Colonic mucosa (tissue), 4 donors: ENCODE measurements around the gene USH2A. TPM values are rescaled to one million over a fixed set of nuclear protein-coding genes. Genes with fewer than 3 reads are reported as not detected.

Experiments
- DNase-seq: peaks from one replicate; pipeline ENCODE4 v3.0.0-alpha.2; 2020
- H3K27ac ChIP-seq: fragments of 200-600 bp; one replicate; pipeline ENCODE4 v1.8.0; 2021
- H3K27me3 ChIP-seq: fragments of 200-600 bp; one replicate; pipeline ENCODE4 v1.8.0; 2021
- H3K36me3 ChIP-seq: fragments of 200-600 bp; one replicate; pipeline ENCODE4 v1.8.0; 2021
- H3K4me1 ChIP-seq: fragments of 200-600 bp; one replicate; pipeline ENCODE4 v1.8.0; 2021; ENCODE audit warnings: mild to moderate bottlenecking
- H3K4me3 ChIP-seq: fragments of 200-600 bp; one replicate; pipeline ENCODE4 v1.8.0; 2021
- H3K9ac ChIP-seq, 2 donors: one replicate each; pipeline ENCODE4 v1.7.0; 2013; ENCODE audit warnings: control low read depth in 2 of 2, low read depth in 2 of 2, low read length in 2 of 2
- H3K9me3 ChIP-seq: fragments of 200-600 bp; one replicate; pipeline ENCODE4 v1.8.0; 2021
- CTCF ChIP-seq: fragments of 200-600 bp; IDR thresholded peaks from one replicate; pipeline ENCODE4 v1.8.0; 2022; ENCODE audit warnings: antibody characterized with exemption, mild to moderate bottlenecking
- intact Hi-C: fragments of 100-400 bp; cut with DNase I; formaldehyde crosslinking; loops from one replicate; pipeline ENCODE4 v1.14.1; 2022
- total RNA-seq, 2 donors: library from RNA; stranded (reverse); fragmentation: NEBNext Ultra II Directional in 1 of 2; extraction: Animal tissue kit (Norgen Biotek cat#: 25700) in 1 of 2; gene quantifications; one replicate each; pipeline ENCODE4 v1.2.1, GENCODE V29; 2021
- donor health status: healthy.
- donor health status: DM: no; HTN: no; CAD: no.
- donor health status: DM: no; HTN: no; CAD: no.

Gene USH2A
- total RNA-seq, 2 donors from 2014 or later = 0.02 TPM; not detected in 1

GRCh38 chr1:216246577-216247203, 176.6 kb downstream of the USH2A start:
- intact Hi-C loops = no loop called here
- Histone ChIP-seq H3K9ac (no peak overlapping the region), H3K27ac (no peak overlapping the region), H3K4me1 (no peaks in the 10 kb centered on the region), H3K4me3 (no peak overlapping the region), H3K9me3 (no peaks in the 10 kb centered on the region), H3K36me3 (no peaks in the 10 kb centered on the region), H3K27me3 (no peaks in the 10 kb centered on the region)
- TF ChIP-seq CTCF = no peak
- DNase-seq = no peak

DNA sequence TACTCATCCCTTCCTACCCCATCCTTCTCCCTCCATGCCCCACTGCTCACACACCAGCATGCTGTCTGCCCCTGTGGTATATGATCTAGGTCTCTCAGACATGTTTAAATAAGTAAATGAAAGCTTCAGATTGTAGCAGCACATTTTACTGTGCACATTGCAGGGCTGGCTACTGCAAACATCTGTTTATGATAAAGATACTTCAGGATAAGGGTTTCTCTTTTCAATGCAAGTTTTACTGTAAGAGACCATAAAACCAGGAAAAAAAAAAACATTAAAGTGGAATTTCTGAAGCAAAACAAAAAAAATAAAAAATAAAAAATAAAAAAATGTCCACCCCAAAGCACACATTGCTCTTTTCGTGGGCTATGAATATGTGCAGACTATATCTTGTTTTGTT, 184.4 kb downstream of the USH2A start:
- DNase-seq = no peak
- no peak overlapping the region for H3K9ac ChIP-seq
- no peak overlapping the region for H3K27ac ChIP-seq
- H3K9me3 ChIP-seq = no peaks in the 10 kb centered on the region
- no peaks in the 10 kb centered on the region for H3K36me3 ChIP-seq
- no peaks in the 10 kb centered on the region for H3K27me3 ChIP-seq
- no peak for TF ChIP-seq CTCF
- no peak overlapping the region for H3K4me3 ChIP-seq
- H3K4me1 ChIP-seq = no peaks in the 10 kb centered on the region
- intact Hi-C loops = no loop called here

DNA sequence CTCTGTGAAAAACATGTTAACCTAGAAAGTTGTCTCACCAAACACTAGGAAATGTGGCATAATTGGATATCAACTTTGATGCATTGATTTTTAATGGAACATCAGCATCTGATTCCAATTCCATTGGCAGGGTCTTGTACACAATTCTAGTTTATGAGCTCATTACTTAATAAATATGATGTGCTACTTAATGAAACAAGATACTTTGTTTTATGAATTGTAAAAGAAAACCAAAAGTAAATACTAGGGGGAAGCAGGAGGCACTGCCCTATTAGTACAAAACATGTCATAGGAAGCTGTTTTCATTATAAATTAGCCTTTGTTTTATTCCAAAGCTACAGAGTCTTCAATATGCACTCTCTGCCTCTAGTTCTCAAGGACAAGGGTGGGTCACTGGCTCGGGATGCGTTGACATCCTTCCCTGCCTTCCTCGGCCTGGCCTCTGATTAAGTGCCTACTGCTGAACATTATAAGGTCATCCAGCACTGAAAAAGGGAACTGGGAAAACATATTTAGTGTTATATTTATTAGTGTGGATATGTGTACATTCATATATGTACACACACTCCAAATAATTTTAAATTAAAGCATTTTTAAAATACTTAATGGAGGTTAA, 185.2 kb downstream of the USH2A start:
- H3K27me3 ChIP-seq = no peaks in the 10 kb centered on the region
- no peak overlapping the region for H3K27ac ChIP-seq
- no peak for DNase-seq
- no peak overlapping the region for H3K9ac ChIP-seq
- intact Hi-C loops = no loop called here
- H3K9me3 ChIP-seq = no peaks in the 10 kb centered on the region
- no peak for TF ChIP-seq CTCF
- H3K4me1 ChIP-seq = no peaks in the 10 kb centered on the region
- H3K36me3 ChIP-seq = no peaks in the 10 kb centered on the region
- no peak overlapping the region for H3K4me3 ChIP-seq

- Histone ChIP-seq H3K9me3 (no peaks in the 10 kb centered on the region), H3K27me3 (no peaks in the 10 kb centered on the region), H3K4me1 (no peaks in the 10 kb centered on the region), H3K9ac (no peak overlapping the region), H3K36me3 (no peaks in the 10 kb centered on the region), H3K4me3 (no peak overlapping the region), H3K27ac (no peak overlapping the region)
- intact Hi-C loops = no loop called here
- no peak for TF ChIP-seq CTCF
- DNase-seq = no peak
These were observed 199.0 kb downstream of the USH2A start for GRCh38 chr1:216224233-216224632.

GRCh38 chr1:216223486-216223885, 199.8 kb downstream of the USH2A start:
- Histone ChIP-seq H3K9ac (no peak overlapping the region), H3K9me3 (no peaks in the 10 kb centered on the region), H3K4me3 (no peak overlapping the region), H3K27me3 (no peaks in the 10 kb centered on the region), H3K4me1 (no peaks in the 10 kb centered on the region), H3K27ac (no peak overlapping the region), H3K36me3 (no peaks in the 10 kb centered on the region)
- no peak for TF ChIP-seq CTCF
- intact Hi-C loops = no loop called here
- DNase-seq = no peak
